HL-60 (cell line): Measurements from ENCODE around the gene NMT1.

Experiments used
- CTCF ChIP-seq: IDR thresholded peaks from one replicate; pipeline ENCODE4 v1.5.1; 2011; ENCODE audit warnings: low read length, control low read depth, inconsistent platforms; ENCODE audit not compliant: insufficient read depth
- POLR2AphosphoS5 ChIP-seq: IDR thresholded peaks from 2 replicates; pipeline ENCODE4 v1.6.1; 2012; ENCODE audit warnings: low read depth
- TF ChIP-seq, protein P1 (sequence below): IDR thresholded peaks from 2 replicates; pipeline ENCODE4 v1.6.1; 2012; ENCODE audit warnings: low read depth; ENCODE audit not compliant: insufficient replicate concordance

- TF ChIP-seq CTCF = no peak
- TF ChIP-seq, protein P1, sequence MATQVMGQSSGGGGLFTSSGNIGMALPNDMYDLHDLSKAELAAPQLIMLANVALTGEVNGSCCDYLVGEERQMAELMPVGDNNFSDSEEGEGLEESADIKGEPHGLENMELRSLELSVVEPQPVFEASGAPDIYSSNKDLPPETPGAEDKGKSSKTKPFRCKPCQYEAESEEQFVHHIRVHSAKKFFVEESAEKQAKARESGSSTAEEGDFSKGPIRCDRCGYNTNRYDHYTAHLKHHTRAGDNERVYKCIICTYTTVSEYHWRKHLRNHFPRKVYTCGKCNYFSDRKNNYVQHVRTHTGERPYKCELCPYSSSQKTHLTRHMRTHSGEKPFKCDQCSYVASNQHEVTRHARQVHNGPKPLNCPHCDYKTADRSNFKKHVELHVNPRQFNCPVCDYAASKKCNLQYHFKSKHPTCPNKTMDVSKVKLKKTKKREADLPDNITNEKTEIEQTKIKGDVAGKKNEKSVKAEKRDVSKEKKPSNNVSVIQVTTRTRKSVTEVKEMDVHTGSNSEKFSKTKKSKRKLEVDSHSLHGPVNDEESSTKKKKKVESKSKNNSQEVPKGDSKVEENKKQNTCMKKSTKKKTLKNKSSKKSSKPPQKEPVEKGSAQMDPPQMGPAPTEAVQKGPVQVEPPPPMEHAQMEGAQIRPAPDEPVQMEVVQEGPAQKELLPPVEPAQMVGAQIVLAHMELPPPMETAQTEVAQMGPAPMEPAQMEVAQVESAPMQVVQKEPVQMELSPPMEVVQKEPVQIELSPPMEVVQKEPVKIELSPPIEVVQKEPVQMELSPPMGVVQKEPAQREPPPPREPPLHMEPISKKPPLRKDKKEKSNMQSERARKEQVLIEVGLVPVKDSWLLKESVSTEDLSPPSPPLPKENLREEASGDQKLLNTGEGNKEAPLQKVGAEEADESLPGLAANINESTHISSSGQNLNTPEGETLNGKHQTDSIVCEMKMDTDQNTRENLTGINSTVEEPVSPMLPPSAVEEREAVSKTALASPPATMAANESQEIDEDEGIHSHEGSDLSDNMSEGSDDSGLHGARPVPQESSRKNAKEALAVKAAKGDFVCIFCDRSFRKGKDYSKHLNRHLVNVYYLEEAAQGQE = no peak
- no peak for TF ChIP-seq POLR2AphosphoS5
These were observed 32.0 kb upstream of the NMT1 start for GRCh38 chr17:45029096-45029495.
